Adrenal gland (tissue), 12 donors: Measurements from ENCODE around the gene SLC25A6. TPM values are rescaled to one million over a fixed set of nuclear protein-coding genes. Genes with fewer than 3 reads are reported as not detected.

Experiments used
- DNase-seq, 7 donors: peaks; one replicate each; pipeline ENCODE4 v3.0.0-alpha.2; 2019 to 2020
- H3K27ac ChIP-seq, 5 donors: fragments of 200-600 bp; sonication (generic) in 4 of 5; 1 replicate in 3 of 5; 2 replicates in 2 of 5; pipeline versions ENCODE4 v1.5.1 to v1.8.0; 2016 to 2020; ENCODE audit warnings: mild to moderate bottlenecking in 1 of 5
- H3K27me3 ChIP-seq: fragments of 200-600 bp; 2 replicates; pipeline ENCODE4 v1.8.0; 2021
- H3K36me3 ChIP-seq, 2 donors: fragments of 200-600 bp; replicated peaks in 1 of 2; 1 replicate in 1 of 2; 2 replicates in 1 of 2; pipeline versions ENCODE4 v1.5.1 to v1.8.0; 2018 to 2022
- H3K4me1 ChIP-seq, 2 donors: fragments of 200-600 bp; replicated peaks in 1 of 2; 1 replicate in 1 of 2; 2 replicates in 1 of 2; pipeline versions ENCODE4 v1.5.1 to v1.8.0; 2018 to 2021
- H3K4me3 ChIP-seq, 4 donors: fragments of 200-600 bp; sonication (generic) in 3 of 4; one replicate each; pipeline ENCODE4 v1.5.1; 2016 to 2018
- H3K9me3 ChIP-seq, 3 donors: fragments of 200-600 bp; sonication (generic) in 1 of 3; replicated peaks in 1 of 3; 1 replicate in 2 of 3; 2 replicates in 1 of 3; pipeline versions ENCODE4 v1.5.1 to v1.8.0; 2016 to 2021
- CTCF ChIP-seq, 6 experiments: fragments of 450-650 bp in 4 of 6; fragments of 200-600 bp in 2 of 6; sonication (generic) in 1 of 6; IDR thresholded peaks; 1 replicate in 5 of 6; 2 replicates in 1 of 6; pipeline versions ENCODE4 v1.5.1 to v1.8.0; 2016 to 2021; ENCODE audit warnings: antibody characterized with exemption in 6 of 6, mild to moderate bottlenecking in 2 of 6, moderate library complexity in 1 of 6
- POLR2A ChIP-seq, 2 donors: fragments of 450-650 bp; IDR thresholded peaks; one replicate each; pipeline ENCODE4 v1.6.1; 2017; ENCODE audit warnings: antibody characterized with exemption in 2 of 2, mild to moderate bottlenecking in 2 of 2, moderate library complexity in 1 of 2
- WGBS, 4 donors: extraction: QIAGEN DNeasy Blood & Tissue Kit in 2 of 4; methylation state at CpG; one replicate each; pipeline versions ENCODE4 v1.1.5 to v1.1.7; 2013 to 2017; 5-methylcytosine and 5-hydroxymethylcytosine counted together
- intact Hi-C, 2 donors: fragments of 100-400 bp; cut with DNase I; formaldehyde crosslinking; loops; one replicate each; pipeline versions ENCODE4 v1.14.1 to v1.15.0; 2022 to 2023
- polyA plus RNA-seq, 3 donors: library from polyadenylated mRNA; stranded (reverse); fragments of 200-250 nt in 2 of 3; fragments of 350-450 nt in 1 of 3; fragmentation: Illumina TruSeq in 1 of 3; extraction: RNeasy Lipid Tissue Mini Kit (QIAGEN cat#74804) in 1 of 3; gene quantifications; one replicate each; pipeline ENCODE4 v1.2.3, GENCODE V29; 2013 to 2014
- total RNA-seq, 9 donors: library from RNA; depleted of rRNA in 4 of 9; stranded (reverse); fragments of >200 nt in 4 of 9; fragments of 120-200 nt in 1 of 9; fragmentation: NEBNext Ultra II Directional in 1 of 9; extraction: Animal tissue kit (Norgen Biotek cat#: 25700) in 1 of 9; gene quantifications; one replicate each; pipeline versions ENCODE4 v1.1.0 to v1.2.4, GENCODE V29; 2013 to 2023
- donor health status: healthy with polysubstance abuse.
- donor health status: Bipolar disorder and iron deficiency.
- donor health status: DM: yes; HTN: yes; CAD: no.
- donor health status: DM: no; HTN: no; CAD: no.
- donor health status: DM: no; HTN: no; CAD: no.
- donor health status: DM: yes; HTN: yes; CAD: no.

Gene SLC25A6
- total and polyA plus RNA-seq, 12 donors, result 183 to 509 (median 387) TPM

GRCh38 chrX:1395646-1396216 lies 3.8 kb upstream of the SLC25A6 start:
- Histone ChIP-seq H3K4me3 (no peak overlapping the region), H3K27me3 (no peaks in the 10 kb centered on the region), H3K27ac (no peak overlapping the region), H3K36me3 (peaks cover 0 to 2% of the 10 kb centered on the region in 2 donors), H3K9me3 (no peaks in the 10 kb centered on the region), H3K4me1 (peaks cover 4 to 5% of the 10 kb centered on the region in 2 donors)
- intact Hi-C loops, result loop anchor here (10.0 kb wide), 2 partner anchors 49 to 71 kb away; no protein-coding TSS in a partner anchor
- TF ChIP-seq CTCF (IDR thresholded peaks at IDR 0.05) (no peak), POLR2A (IDR thresholded peaks at IDR 0.05) (no peak)
- 96 to 99% (median 98%) methylated on average over 5 of the region's 5 CpGs for WGBS, 4 donors
- DNase-seq, result peak in 1 of 7 donors; percentile 28

GRCh38 chrX:1394731-1395501 lies 3.0 kb upstream of the SLC25A6 start:
- DNase-seq, result peak in 5 of 7 donors; percentile 18 to 54 (median 29)
- intact Hi-C loops, result loop anchor here (10.0 kb wide), 2 partner anchors 50 to 70 kb away; no protein-coding TSS in a partner anchor
- peaks cover 0 to 10% of the 10 kb centered on the region in 2 donors for H3K36me3 ChIP-seq
- TF ChIP-seq POLR2A (IDR thresholded peaks at IDR 0.05) (no peak), CTCF (IDR thresholded peaks at IDR 0.05) (no peak)
- WGBS, 4 donors, result 82 to 94% (median 88%) methylated on average over 9 to 22 of the region's 22 CpGs
- peak overlapping the region in 1 of 5 donors; percentile 7 for H3K27ac ChIP-seq
- H3K4me3 ChIP-seq, result no peak overlapping the region
- peaks cover 12 to 13% of the 10 kb centered on the region in 2 donors for H3K4me1 ChIP-seq
- no peaks in the 10 kb centered on the region for H3K9me3 ChIP-seq
- no peaks in the 10 kb centered on the region for H3K27me3 ChIP-seq

GRCh38 chrX:1393871-1394615 lies 2.1 kb upstream of the SLC25A6 start:
- no peak for TF ChIP-seq CTCF (IDR thresholded peaks at IDR 0.05)
- no peak for TF ChIP-seq POLR2A (IDR thresholded peaks at IDR 0.05)
- no peaks in the 10 kb centered on the region for H3K9me3 ChIP-seq
- 61 to 78% (median 71%) methylated on average over 16 of the region's 16 CpGs for WGBS, 4 donors
- peaks cover 14 to 16% of the 10 kb centered on the region in 2 donors for H3K4me1 ChIP-seq
- H3K27ac ChIP-seq, result no peak overlapping the region
- DNase-seq, result peak in 5 of 7 donors; percentile 3 to 46 (median 12)
- H3K4me3 ChIP-seq, result no peak overlapping the region
- peaks cover 0 to 19% of the 10 kb centered on the region in 2 donors for H3K36me3 ChIP-seq
- H3K27me3 ChIP-seq, result no peaks in the 10 kb centered on the region
- intact Hi-C loops, result loop anchor here (10.0 kb wide), 2 partner anchors 51 to 69 kb away; no protein-coding TSS in a partner anchor
